AG09319 (cell line): ENCODE data around the gene EPB41L3.

Source experiments
- DNase-seq: peaks from one replicate; pipeline ENCODE4 v3.0.0-alpha.2; 2010; ENCODE audit warnings: low read depth; ENCODE audit errors: extremely low read depth
- CTCF ChIP-seq: IDR thresholded peaks from 2 replicates; pipeline ENCODE4 v1.5.1; 2011; ENCODE audit warnings: low read depth, mild to moderate bottlenecking, inconsistent platforms, low read length, moderate library complexity

EPB41L3 gene

DNA sequence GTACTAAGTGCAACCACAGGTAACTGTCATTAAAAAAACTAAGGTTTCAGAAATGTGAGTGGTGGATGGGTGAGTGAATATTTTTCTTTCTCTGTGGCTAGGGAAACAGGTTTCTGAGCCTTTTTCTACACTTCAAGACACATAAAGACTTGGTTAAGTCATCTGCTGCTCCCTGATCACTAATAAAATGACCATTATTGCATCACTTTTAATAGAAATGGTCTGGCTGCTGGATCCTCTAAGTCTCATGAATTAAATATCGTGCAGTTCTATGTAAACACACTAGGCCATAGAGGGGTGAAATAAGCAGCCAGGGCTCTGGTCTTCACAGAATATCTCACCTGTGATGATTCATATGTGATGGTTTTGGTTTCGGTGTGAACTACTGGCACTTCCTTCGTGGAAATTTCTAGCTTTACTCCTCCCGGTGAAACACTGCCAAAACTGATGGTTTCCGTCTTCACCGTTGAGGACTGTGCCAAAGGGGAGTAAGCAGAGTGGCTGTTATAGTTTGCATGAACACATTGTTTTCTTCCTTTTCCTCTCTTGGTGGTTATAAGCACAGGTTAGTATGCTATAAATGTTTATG lies 147.8 kb downstream of the EPB41L3 start:
- no peak for TF ChIP-seq CTCF
- no peak for DNase-seq

DNA sequence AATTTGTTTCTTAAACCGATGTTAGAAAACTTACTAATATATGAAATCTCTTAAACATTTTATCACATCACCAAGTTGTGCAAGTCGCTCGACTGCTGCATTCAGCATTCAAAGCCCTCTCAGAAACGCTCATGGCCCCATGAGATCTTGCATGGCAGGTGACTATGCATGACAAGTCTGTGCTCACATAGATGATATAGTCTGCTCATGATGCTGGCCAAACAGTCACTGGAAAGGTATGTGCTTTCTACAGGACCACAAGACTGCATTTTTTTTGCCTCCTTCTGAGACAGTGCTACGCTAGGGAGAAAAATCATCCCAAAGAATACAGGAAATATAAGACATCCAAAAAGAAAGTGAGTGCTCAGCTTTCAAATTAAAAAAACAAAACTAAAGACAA lies 150.0 kb downstream of the EPB41L3 start:
- no peak for TF ChIP-seq CTCF
- DNase-seq = no peak

GRCh38 chr18:5391409-5391808 lies 152.4 kb downstream of the EPB41L3 start:
- DNase-seq = no peak
- TF ChIP-seq CTCF = no peak

DNA sequence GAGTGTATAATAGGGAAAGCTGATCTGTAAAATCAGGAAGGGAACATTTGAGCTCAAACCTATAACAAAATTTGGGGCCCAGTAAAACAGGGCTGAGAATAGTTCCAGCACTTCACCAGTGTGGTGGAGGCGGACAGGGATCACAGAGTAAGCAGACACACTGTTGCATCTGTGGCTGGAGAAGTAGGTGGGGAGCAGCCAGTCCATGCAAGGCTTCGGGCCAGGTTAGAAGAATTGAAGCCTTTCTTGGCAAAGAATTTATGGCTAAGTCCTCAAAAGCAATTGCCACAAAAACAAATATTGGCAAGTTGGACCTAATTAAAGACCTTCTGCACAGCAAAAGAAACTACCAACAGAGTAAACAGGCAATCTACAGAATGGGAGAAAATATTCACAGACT lies 154.4 kb downstream of the EPB41L3 start:
- DNase-seq = no peak

DNA sequence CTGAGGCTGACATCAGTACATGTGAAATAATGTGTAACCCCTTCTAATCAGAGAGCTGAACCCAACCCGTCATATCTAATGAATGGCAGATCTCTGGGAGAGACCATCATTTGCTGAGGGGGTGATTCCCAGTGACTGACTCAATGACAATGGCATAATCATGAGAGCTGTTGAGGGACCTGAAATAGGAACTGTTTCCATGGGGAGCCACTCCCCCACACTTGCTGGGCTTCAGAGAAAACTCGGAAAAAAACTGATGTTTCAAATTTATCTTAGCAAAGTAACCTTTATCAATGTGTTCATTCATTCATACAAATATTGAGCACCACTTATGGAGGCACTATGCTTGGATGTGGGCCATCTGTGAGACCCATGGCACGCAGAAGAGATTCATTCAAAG lies 154.9 kb downstream of the EPB41L3 start:
- DNase-seq = no peak
- no peak for TF ChIP-seq CTCF

More for the DNA sequence above, 154.4 kb downstream of the EPB41L3 start:
- no peak for TF ChIP-seq CTCF

GRCh38 chr18:5380586-5380985 lies 163.2 kb downstream of the EPB41L3 start:
- no peak for TF ChIP-seq CTCF

DNA sequence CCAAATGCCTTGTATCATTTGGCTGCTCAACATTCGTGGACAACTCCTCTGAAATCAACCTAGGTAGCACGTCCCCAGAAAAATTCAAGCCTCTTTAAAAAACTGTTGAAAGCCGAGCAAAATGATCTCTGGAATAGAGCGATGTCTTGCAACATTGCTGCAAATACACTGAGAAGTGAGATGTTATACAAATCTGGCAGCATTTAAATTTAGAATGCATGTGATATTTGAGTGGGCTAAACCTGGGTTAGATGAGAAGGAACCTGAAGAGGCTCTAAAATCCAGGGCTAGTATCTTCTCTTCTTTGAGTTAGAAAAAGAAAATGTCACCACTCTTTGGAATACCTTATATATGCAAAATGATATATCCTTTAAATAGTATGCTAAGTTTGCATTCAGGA lies 166.8 kb downstream of the EPB41L3 start:
- no peak for TF ChIP-seq CTCF
- DNase-seq = no peak

More at GRCh38 chr18:5380586-5380985, 163.2 kb downstream of the EPB41L3 start:
- DNase-seq = no peak
